ENCODE results near the gene MAP3K21.

- TF ChIP-seq CTCF (IDR thresholded peaks at IDR 0.05) (no peak), POLR2A (IDR thresholded peaks at IDR 0.05) (no peak)
Observed at GRCh38 chr1:233333086-233333485, 5.6 kb downstream of the MAP3K21 start.

All from right lobe of liver (tissue), 4 donors.